SU-DHL-6 (cell line): ENCODE data around the gene EFCAB11.

Source experiments
- EZH2phosphoT487 ChIP-seq: fragments of 200-600 bp; sonication (generic), shearing (Covaris generic); conservative IDR thresholded peaks from 2 replicates; pipeline ENCODE4 v1.6.1; 2018; ENCODE audit warnings: mild to moderate bottlenecking, antibody characterized with exemption, low read length, moderate library complexity, mixed read lengths
- TF ChIP-seq, protein P1 (sequence below): fragments of 200-600 bp; sonication (generic); IDR thresholded peaks from one replicate; pipeline ENCODE4 v1.5.1; 2017; ENCODE audit warnings: antibody characterized with exemption, mild to moderate bottlenecking, low read length, moderate library complexity; ENCODE audit not compliant: insufficient read depth, poor library complexity, severe bottlenecking

DNA sequence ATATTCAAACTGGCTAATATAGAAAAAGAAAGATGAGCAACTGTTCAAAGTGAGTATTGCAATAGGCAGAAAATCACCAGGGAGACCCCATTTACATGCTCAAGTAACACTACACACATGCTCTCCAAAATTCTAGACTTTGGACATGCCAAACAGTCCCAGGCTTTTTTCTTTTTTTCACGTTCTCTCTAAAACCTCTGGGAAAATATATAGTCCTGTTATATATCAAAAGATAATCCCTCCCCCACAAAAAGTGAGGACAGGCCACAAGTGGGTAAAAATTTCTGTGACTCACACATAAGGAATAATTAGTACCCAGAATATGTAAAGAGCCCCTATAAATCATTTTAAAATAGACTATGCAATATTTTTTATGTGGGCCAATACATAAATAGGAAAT, 55.2 kb downstream of the EFCAB11 start:
- TF ChIP-seq, protein P1, sequence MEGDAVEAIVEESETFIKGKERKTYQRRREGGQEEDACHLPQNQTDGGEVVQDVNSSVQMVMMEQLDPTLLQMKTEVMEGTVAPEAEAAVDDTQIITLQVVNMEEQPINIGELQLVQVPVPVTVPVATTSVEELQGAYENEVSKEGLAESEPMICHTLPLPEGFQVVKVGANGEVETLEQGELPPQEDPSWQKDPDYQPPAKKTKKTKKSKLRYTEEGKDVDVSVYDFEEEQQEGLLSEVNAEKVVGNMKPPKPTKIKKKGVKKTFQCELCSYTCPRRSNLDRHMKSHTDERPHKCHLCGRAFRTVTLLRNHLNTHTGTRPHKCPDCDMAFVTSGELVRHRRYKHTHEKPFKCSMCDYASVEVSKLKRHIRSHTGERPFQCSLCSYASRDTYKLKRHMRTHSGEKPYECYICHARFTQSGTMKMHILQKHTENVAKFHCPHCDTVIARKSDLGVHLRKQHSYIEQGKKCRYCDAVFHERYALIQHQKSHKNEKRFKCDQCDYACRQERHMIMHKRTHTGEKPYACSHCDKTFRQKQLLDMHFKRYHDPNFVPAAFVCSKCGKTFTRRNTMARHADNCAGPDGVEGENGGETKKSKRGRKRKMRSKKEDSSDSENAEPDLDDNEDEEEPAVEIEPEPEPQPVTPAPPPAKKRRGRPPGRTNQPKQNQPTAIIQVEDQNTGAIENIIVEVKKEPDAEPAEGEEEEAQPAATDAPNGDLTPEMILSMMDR = no peak
- no peak for TF ChIP-seq EZH2phosphoT487
